Astrocyte (in vitro differentiated cells and primary cell): ENCODE measurements around the gene NEURL4. TPM values are rescaled to one million over a fixed set of nuclear protein-coding genes. Genes with fewer than 3 reads are reported as not detected.

Experiments used
- DNase-seq: peaks from one replicate; pipeline ENCODE4 v3.0.0-alpha.2; 2010; ENCODE audit warnings: low read depth
- FAIRE-seq: peaks from 2 replicates; lab custom pipeline; 2011; peaks lifted over from hg19 to GRCh38; lab: Jason Lieb, UNC
- H2AFZ ChIP-seq: 2 replicates; pipeline ENCODE4 v1.6.0; 2012; ENCODE audit warnings: low read depth, low read length, inconsistent platforms
- H3K27ac ChIP-seq: 2 replicates; pipeline ENCODE4 v1.5.1; 2011; ENCODE audit warnings: low read depth, low read length, inconsistent platforms
- H3K27me3 ChIP-seq: 2 replicates; pipeline ENCODE4 v1.6.0; 2011; ENCODE audit warnings: low read length, inconsistent platforms; ENCODE audit not compliant: insufficient read depth
- H3K36me3 ChIP-seq: 2 replicates; pipeline ENCODE4 v1.5.1; 2011; ENCODE audit warnings: low read length, inconsistent platforms; ENCODE audit not compliant: insufficient read depth
- H3K4me1 ChIP-seq: 2 replicates; pipeline ENCODE4 v1.5.1; 2011; ENCODE audit warnings: low read length, inconsistent platforms; ENCODE audit not compliant: insufficient read depth
- H3K4me2 ChIP-seq: 2 replicates; pipeline ENCODE4 v1.6.0; 2012; ENCODE audit warnings: low read length, inconsistent platforms
- H3K4me3 ChIP-seq: 2 replicates; pipeline ENCODE4 v1.5.1; 2011; ENCODE audit warnings: low read depth, mild to moderate bottlenecking, low read length, inconsistent platforms; ENCODE audit not compliant: insufficient read depth
- H3K79me2 ChIP-seq: 2 replicates; pipeline ENCODE4 v1.6.0; 2012; ENCODE audit warnings: mild to moderate bottlenecking, low read length, inconsistent platforms; ENCODE audit not compliant: insufficient read depth
- H3K9ac ChIP-seq: 2 replicates; pipeline ENCODE4 v1.6.0; 2012; ENCODE audit warnings: mild to moderate bottlenecking, low read length, inconsistent platforms
- H3K9me3 ChIP-seq: 2 replicates; pipeline ENCODE4 v1.5.1; 2012; ENCODE audit warnings: low read depth, mild to moderate bottlenecking, low read length, inconsistent platforms; ENCODE audit not compliant: insufficient read depth
- H4K20me1 ChIP-seq: 2 replicates; pipeline ENCODE4 v1.6.0; 2012; ENCODE audit warnings: low read length, inconsistent platforms; ENCODE audit not compliant: insufficient read depth
- H3K27ac Mint-ChIP-seq: one replicate; pipeline ENCODE4 v1.8.0; 2021; ENCODE audit warnings: mild to moderate bottlenecking, mixed read lengths; ENCODE audit not compliant: unreplicated experiment
- H3K27me3 Mint-ChIP-seq: one replicate; pipeline ENCODE4 v1.8.0; 2021; ENCODE audit warnings: low read depth, mixed read lengths; ENCODE audit not compliant: unreplicated experiment
- H3K36me3 Mint-ChIP-seq: one replicate; pipeline ENCODE4 v1.8.0; 2021; ENCODE audit warnings: low read depth, mixed read lengths; ENCODE audit not compliant: unreplicated experiment
- H3K4me1 Mint-ChIP-seq: one replicate; pipeline ENCODE4 v1.8.0; 2021; ENCODE audit warnings: low read depth, mixed read lengths; ENCODE audit not compliant: unreplicated experiment
- H3K4me3 Mint-ChIP-seq: one replicate; pipeline ENCODE4 v1.8.0; 2021; ENCODE audit warnings: mild to moderate bottlenecking, moderate library complexity, mixed read lengths; ENCODE audit not compliant: unreplicated experiment
- H3K9me3 Mint-ChIP-seq: one replicate; pipeline ENCODE4 v1.8.0; 2021; ENCODE audit warnings: mild to moderate bottlenecking, mixed read lengths; ENCODE audit not compliant: unreplicated experiment
- EZH2 ChIP-seq: IDR thresholded peaks from 2 replicates; pipeline ENCODE4 v1.6.1; 2012; ENCODE audit warnings: mild to moderate bottlenecking, low read length, inconsistent platforms; ENCODE audit not compliant: insufficient read depth
- total RNA-seq: library from RNA; stranded (reverse); gene quantifications from 2 replicates; pipeline ENCODE4 v1.2.1, GENCODE V29; 2021
- TF ChIP-seq, protein P1 (sequence below): IDR thresholded peaks from 2 replicates; pipeline ENCODE4 v1.5.1; 2011; ENCODE audit warnings: low read depth, mild to moderate bottlenecking, inconsistent platforms, low read length, moderate library complexity; ENCODE audit not compliant: insufficient read depth

NEURL4 gene
- total RNA-seq, 1 donor from 2014 or later, result 32.5 TPM

DNA sequence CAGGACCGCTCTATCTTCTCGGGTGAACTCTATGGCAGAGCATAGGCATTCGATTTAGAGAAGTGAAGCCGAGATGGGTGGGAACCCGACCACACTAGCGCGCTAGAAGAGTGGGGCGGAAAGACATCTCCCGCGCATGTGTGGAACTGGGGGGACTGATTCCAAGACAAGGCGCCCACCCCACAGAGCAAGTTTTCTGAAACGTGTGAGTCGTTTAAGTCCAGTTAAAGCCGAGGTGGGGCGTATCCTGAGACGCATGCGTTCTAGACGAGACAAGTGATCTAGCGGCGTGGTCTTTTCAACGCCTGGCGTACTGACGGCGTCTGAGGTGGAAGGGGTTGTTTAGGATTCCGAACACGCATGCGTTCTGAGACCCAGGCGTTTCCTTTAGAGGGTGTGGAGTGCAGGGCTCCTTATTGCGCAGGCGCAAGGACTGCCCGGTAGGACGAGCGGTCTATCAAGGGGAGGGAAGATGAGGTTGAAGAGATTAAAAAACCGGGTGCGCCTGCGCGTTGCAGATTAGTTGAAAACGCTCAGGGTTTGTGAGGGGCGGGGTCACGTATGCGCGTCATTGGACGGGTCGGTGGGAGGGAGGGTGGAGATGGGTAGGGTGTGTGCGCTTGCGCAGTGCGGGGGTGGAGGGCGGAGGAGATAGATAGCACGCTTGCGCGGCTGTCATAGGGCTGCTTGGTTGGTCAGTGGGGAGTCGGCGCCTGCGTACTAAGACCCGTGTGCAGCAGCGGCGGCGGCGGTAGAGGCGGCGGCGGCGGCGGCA, 22.0 kb downstream of the NEURL4 start, which contains the start of gene EIF5A:
TSS of gene EIF5A (plus strand) at position 718 of the 775 bp plus-strand sequence. CDS start 2,008 bp downstream, outside the sequence.
- peak within 1 kb of the TSS; percentile 85 for H2AFZ ChIP-seq
- H3K27ac Mint-ChIP-seq, result peak within 1 kb of the TSS; percentile 97
- FAIRE-seq, result peak; percentile 98

DNA sequence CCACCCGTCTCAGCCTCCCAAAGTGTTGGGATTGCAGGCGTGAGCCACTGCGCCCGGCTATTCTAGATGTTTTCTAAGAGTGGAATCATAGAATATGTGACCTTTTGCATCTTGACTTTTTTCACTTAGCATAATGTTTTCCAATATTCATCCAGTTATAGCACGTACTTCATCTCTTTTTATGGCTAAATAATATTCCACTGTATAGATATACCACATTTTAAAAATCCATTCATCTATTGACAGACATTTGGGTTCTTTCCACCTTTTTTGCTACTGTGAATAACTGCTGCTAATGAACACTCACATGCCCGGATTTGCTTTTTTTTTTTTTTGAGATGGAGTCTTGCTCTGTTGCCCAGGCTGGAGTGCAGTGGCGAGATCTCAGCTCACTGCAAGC, 25.0 kb downstream of the NEURL4 start:
- Mint-ChIP-seq H3K4me3 (peak overlapping the region; percentile 62), H3K4me1 (peaks cover under 1% of the 10 kb centered on the region), H3K27ac (no peak overlapping the region), H3K27me3 (peaks cover 9% of the 10 kb centered on the region), H3K36me3 (peaks cover 4% of the 10 kb centered on the region), H3K9me3 (no peaks in the 10 kb centered on the region)
- H3K79me2 ChIP-seq, result peaks cover 18% of the 10 kb centered on the region
- no peak overlapping the region for H3K4me2 ChIP-seq
- H3K4me1 ChIP-seq, result peaks cover 9% of the 10 kb centered on the region
- H2AFZ ChIP-seq, result no peak overlapping the region
- no peak overlapping the region for H3K4me3 ChIP-seq
- H3K27ac ChIP-seq, result no peak overlapping the region
- H3K27me3 ChIP-seq, result no peaks in the 10 kb centered on the region
- H3K9me3 ChIP-seq, result no peaks in the 10 kb centered on the region
- TF ChIP-seq, protein P1, sequence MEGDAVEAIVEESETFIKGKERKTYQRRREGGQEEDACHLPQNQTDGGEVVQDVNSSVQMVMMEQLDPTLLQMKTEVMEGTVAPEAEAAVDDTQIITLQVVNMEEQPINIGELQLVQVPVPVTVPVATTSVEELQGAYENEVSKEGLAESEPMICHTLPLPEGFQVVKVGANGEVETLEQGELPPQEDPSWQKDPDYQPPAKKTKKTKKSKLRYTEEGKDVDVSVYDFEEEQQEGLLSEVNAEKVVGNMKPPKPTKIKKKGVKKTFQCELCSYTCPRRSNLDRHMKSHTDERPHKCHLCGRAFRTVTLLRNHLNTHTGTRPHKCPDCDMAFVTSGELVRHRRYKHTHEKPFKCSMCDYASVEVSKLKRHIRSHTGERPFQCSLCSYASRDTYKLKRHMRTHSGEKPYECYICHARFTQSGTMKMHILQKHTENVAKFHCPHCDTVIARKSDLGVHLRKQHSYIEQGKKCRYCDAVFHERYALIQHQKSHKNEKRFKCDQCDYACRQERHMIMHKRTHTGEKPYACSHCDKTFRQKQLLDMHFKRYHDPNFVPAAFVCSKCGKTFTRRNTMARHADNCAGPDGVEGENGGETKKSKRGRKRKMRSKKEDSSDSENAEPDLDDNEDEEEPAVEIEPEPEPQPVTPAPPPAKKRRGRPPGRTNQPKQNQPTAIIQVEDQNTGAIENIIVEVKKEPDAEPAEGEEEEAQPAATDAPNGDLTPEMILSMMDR, result no peak
- no peak for TF ChIP-seq EZH2
- FAIRE-seq (no peak), DNase-seq (no peak)
- no peak overlapping the region for H3K9ac ChIP-seq
- peaks cover 12% of the 10 kb centered on the region for H4K20me1 ChIP-seq
- peaks cover 2% of the 10 kb centered on the region for H3K36me3 ChIP-seq

More for the DNA sequence above, 22.0 kb downstream of the NEURL4 start, which contains the start of gene EIF5A:
- Mint-ChIP-seq H3K36me3 (peaks cover 14% of the 10 kb centered on the region), H3K9me3 (no peaks in the 10 kb centered on the region), H3K27me3 (no peaks in the 10 kb centered on the region), H3K4me1 (peaks cover 25% of the 10 kb centered on the region), H3K4me3 (peak within 1 kb of the TSS; percentile 97)
- Histone ChIP-seq H3K27ac (peak within 1 kb of the TSS; percentile 90), H3K9ac (peak within 1 kb of the TSS; percentile 98), H3K4me2 (peak within 1 kb of the TSS; percentile 89), H3K79me2 (peaks cover 44% of the 10 kb centered on the region), H3K27me3 (no peaks in the 10 kb centered on the region), H3K4me3 (peak within 1 kb of the TSS; percentile 87), H4K20me1 (peaks cover 38% of the 10 kb centered on the region), H3K4me1 (peaks cover 20% of the 10 kb centered on the region), H3K36me3 (peaks cover 28% of the 10 kb centered on the region), H3K9me3 (no peaks in the 10 kb centered on the region)
- peak; percentile 98 for DNase-seq
- no peak for TF ChIP-seq EZH2
- TF ChIP-seq, protein P1, result no peak
